ENCODE data around the gene PRR5L.
"Not testable (repeated sequence)": the region's sequence is repeated elsewhere in the genome, so short reads cannot be mapped to it uniquely, and the experiment has no call there.

PRR5L gene

DNA sequence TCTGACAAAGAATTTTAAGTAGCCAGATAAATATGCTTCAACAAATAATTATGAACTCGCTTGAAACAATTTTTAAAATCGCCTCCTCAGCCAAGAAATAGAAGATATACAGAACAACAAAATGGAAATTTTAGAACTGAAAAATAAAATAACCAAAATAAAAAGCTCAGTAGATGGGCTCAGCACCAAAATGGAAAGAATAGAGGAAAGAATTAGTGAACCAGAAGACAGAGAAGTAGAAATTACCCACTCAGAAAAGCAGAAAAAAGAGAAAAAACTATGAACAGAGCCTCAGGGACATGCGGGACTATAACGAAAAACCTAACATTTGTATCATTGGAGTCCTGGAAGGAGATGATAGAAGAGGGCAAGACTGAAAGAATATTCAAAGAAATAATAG, 14.2 kb upstream of the PRR5L start:
- DNase-seq (ENCODE audit: low read depth in 2 of 2): no peak

GRCh38 chr11:36282926-36283325, 13.2 kb upstream of the PRR5L start:
- DNase-seq (ENCODE audit: low read depth in 2 of 2): no peak

DNA sequence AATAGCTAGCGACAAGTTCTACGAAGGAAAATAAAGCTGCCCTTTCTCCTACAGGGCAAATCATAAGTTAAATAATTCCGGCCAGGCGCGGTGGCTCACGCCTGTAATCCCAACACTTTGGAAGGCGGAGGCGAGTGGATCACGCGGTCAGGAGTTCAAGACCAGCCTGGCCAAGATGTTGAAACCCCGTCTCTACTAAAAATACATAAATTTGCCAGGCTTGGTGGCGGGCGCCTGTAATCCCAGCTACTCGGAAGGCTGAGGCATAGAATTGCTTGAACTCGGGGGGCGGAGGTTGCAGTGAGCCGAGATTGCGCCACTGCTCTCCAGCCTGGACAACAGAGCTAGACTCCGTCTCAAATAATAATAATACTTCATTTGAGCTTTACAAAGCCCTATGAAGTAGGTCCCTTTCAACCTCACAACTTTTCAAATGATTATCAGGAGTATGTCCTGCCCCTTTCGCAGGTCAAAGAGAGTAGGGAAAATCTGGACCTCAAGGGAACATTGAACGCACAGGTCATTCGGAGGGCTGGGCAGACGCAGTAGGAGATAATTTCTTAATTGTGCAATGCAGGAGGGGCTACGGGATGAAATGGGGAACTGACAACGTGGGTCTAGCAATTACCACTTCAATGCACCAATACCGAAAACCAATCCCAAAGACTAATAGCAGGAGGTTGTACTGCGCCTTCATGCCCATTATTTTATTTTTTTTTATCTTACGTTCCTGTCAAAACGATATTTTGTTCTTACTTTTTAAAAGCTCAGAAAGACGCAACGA, 7.5 kb upstream of the PRR5L start:
- DNase-seq (ENCODE audit: low read depth in 2 of 2): no peak

- peak; percentile 89 to 90 for DNase-seq (ENCODE audit: low read depth in 2 of 2)
These were observed 6.7 kb upstream of the PRR5L start, which contains the start of gene COMMD9 for GRCh38 chr11:36289226-36289852. TSS of gene COMMD9 (minus strand) at chr11:36289424. CDS start at chr11:36289412, 12 bp downstream.

- no peak for DNase-seq (ENCODE audit: low read depth in 2 of 2)
These were observed 3.8 kb upstream of the PRR5L start for GRCh38 chr11:36292311-36292722.

- no peak for DNase-seq (ENCODE audit: low read depth in 2 of 2)
These were observed 926 bp downstream of the PRR5L start for GRCh38 chr11:36296884-36297543.

- no peak for DNase-seq (ENCODE audit: low read depth in 2 of 2)
These were observed 4.6 kb downstream of the PRR5L start for GRCh38 chr11:36300650-36301049.

- no peak for DNase-seq (ENCODE audit: low read depth in 2 of 2)
These were observed 8.3 kb downstream of the PRR5L start for GRCh38 chr11:36304351-36304750.

DNA sequence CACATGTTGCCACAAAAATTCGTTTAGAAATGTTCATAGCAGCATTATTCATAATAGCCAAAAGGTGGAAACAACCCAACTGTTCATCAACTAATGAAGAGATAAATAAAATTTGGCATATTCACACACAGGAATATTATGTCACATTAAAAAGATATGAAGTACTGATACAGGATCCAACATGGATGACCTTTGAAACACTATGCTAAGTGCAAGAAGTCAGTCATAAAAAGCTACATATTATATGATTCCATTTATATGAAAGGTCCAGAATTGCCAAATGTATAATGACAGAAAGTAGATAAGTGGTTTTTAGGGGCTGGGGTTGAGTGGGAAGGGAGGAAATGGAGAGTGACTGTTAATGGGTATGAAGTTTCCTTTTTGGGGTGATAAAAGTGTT, 9.0 kb downstream of the PRR5L start:
- no peak for DNase-seq (ENCODE audit: low read depth in 2 of 2)

- DNase-seq (ENCODE audit: low read depth in 2 of 2): no peak
These were observed 10.8 kb downstream of the PRR5L start for GRCh38 chr11:36306888-36307287.

- DNase-seq (ENCODE audit: low read depth in 2 of 2): no peak
These were observed 12.5 kb downstream of the PRR5L start for GRCh38 chr11:36308577-36308976.

DNA sequence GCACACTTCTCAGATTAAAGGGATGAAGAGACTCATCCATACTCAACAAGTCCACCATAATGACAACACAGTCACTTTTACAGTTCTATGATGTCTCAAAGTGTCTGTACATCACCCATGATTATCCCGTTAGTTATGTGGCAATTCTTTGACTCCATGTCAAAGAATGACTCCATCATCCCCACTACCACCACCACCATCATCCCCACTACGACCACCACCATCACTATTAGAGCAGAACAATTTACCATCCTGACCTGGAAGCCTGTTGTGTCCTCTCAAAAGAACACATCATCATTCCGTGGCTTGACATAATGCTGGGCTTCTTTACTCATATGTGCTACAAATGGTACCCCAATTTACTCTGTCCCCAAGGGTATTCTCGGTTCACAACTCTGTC, 13.7 kb downstream of the PRR5L start:
- DNase-seq (ENCODE audit: low read depth in 2 of 2): no peak

- no peak for DNase-seq (ENCODE audit: low read depth in 2 of 2)
These were observed 16.0 kb downstream of the PRR5L start for GRCh38 chr11:36311926-36312595.

GRCh38 chr11:36312611-36313472, 16.8 kb downstream of the PRR5L start:
- DNase-seq (ENCODE audit: low read depth in 2 of 2): no peak

- no peak for DNase-seq (ENCODE audit: low read depth in 2 of 2)
These were observed 17.8 kb downstream of the PRR5L start for GRCh38 chr11:36313750-36314433.

DNA sequence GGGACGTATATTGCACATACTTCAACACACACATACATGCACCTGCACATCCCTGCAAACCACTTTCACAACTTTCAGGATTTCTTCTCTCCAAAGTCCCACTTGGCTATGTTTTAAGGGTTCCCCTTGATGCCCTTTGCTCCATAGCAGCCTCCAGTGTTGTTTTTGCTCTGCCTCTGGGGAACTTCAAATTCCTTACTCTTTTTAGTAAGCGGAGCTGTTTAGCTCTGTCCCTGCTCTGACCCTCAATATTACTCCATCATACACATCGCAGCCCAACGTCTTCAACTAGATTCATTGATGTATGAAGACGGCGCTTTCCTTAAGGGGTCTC, 18.3 kb downstream of the PRR5L start:
- no peak for DNase-seq (ENCODE audit: low read depth in 2 of 2)

DNA sequence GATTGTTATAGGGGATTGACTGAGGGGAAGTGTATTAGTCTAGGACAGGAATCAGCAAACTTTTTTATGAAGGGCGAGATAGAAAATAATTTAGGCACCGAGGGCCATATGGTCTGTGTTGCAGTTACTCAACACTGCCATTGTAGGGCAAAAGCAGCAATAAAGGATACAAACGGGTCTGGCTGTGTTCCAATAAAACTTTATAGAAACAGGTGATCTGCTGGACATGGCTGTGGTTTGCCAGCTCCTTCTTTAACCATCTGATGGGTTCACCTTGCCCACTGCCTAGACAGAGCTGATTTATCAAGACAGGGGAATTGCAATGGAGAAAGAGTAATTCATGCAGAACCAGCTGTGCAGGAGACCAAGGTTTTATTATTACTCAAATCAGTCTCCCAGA, 20.0 kb downstream of the PRR5L start:
- no peak for DNase-seq (ENCODE audit: low read depth in 2 of 2)

DNA sequence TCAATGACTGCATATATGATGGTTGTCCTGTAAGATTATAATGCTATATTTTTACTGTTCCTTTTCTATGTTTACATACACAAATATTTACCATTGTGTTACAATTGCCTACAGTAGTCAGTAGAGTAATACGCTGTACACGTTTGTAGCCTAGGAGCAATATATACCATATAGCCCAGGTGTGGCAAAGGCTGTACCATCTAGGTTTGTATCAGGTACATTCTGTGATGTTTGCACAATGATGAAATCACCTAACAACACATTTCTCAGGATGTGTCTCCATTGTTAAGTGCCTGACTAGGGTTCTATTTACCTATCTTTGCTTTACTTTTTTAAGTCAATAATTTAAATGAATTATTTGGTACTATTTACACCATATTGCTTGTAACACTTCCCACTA, 21.9 kb downstream of the PRR5L start:
- DNase-seq (ENCODE audit: low read depth in 2 of 2): no peak

DNA sequence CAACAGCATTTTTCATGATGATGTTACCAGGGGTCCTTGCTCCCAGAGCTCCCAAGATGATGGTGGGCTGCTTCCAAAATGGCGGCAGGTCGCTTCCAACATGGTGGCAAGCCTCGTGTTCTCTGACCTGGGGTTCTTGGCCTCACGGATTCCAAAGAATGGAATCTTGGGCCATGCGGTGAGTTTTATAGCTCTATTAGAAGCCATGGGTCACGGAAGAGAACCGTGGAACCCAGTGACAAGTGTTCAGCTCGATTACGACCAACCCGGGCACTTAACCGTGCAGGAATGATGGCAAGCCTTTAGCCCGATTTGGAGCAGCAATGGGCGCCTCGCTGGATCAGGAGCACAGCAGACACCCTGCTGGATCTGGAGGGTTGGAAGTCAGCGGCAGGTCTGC, 28.9 kb downstream of the PRR5L start:
- DNase-seq (ENCODE audit: low read depth in 2 of 2): not testable (repeated sequence)

DNA sequence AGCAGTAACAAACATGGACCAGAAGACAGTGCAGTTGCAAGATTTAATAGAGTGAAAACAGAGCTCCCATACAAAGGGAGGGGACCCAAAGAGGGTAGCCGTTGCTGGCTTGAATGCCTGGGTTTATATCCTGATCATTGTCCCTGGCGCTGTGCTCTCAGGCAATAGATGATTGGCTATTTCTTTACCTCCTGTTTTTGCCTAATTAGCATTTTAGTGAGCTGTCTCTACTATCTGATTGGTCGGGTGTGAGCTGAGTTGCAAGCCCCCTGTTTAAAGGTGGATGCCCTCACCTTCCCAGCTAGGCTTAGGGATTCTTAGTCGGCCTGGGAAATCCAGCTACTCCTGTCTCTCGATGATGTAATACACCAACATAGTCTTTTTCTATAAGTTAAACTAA, 29.3 kb downstream of the PRR5L start:
- not testable (repeated sequence) for DNase-seq (ENCODE audit: low read depth in 2 of 2)

Measured in stimulated activated CD8-positive, alpha-beta memory T cell treated with anti-CD3 and anti-CD28 coated beads, Interleukin-2, amount 100 ng/mL, for 1 hour (primary cell).